ENCODE results near the gene CFAP251. TPM values are rescaled to one million over a fixed set of nuclear protein-coding genes. Genes with fewer than 3 reads are reported as not detected.

CFAP251 gene
- total and polyA plus RNA-seq, 12 donors, result 0.52 to 4.6 (median 1.5) TPM

DNA sequence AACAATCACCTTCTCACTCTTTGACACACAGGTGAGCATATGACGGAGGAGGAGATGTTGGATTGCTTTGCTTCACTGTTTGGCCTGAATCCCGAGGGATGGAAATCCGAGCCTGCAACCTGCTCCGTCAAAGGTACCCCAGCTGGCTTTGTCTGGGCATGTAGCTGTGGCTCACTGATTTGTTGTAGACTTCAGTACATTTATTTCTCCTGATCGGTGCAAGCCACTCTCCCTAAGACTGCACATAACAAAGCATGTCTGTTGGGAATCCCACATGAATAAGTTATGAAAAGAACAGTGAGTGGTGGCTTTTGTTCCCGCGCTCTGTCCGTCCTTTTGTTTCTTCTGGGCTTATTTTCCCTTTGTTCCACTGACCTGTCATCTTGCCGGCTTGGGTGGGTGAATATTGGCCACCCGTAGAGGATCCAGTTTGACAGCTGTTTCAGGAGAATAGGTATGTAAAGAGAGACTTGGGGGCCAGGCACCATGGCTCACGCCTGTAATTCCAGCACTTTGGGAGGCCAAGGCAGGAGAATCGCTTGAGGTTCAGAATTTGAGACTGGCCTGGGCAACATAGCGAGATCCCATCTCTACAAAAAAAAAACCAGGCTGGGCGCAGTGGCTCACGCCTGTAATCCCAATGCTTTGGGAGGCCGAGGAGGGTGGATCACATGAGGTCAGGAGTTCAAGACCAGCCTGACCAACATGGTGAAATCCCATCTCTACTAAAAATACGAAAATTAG lies 83.2 kb downstream of the CFAP251 start:
- WGBS, 2 donors, result 93 to 94% methylated on average over 17 of the region's 17 CpGs
- Histone ChIP-seq H3K27me3 (peaks cover 0 to 10% (median 0%) of the 10 kb centered on the region in 7 donors), H3K27ac (no peak overlapping the region), H3K9me3 (peaks cover 0 to 10% (median 0%) of the 10 kb centered on the region in 11 donors), H3K4me3 (no peak overlapping the region), H3K4me1 (peaks cover 0 to 24% (median 17%) of the 10 kb centered on the region in 9 donors), H3K36me3 (no peaks in the 10 kb centered on the region)
- no peak for DNase-seq
- intact Hi-C loops (cut with DNase I), result no loop called here
- ATAC-seq, result no peak
- TF ChIP-seq, protein P1, sequence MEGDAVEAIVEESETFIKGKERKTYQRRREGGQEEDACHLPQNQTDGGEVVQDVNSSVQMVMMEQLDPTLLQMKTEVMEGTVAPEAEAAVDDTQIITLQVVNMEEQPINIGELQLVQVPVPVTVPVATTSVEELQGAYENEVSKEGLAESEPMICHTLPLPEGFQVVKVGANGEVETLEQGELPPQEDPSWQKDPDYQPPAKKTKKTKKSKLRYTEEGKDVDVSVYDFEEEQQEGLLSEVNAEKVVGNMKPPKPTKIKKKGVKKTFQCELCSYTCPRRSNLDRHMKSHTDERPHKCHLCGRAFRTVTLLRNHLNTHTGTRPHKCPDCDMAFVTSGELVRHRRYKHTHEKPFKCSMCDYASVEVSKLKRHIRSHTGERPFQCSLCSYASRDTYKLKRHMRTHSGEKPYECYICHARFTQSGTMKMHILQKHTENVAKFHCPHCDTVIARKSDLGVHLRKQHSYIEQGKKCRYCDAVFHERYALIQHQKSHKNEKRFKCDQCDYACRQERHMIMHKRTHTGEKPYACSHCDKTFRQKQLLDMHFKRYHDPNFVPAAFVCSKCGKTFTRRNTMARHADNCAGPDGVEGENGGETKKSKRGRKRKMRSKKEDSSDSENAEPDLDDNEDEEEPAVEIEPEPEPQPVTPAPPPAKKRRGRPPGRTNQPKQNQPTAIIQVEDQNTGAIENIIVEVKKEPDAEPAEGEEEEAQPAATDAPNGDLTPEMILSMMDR (IDR thresholded peaks at IDR 0.05), result no peak

DNA sequence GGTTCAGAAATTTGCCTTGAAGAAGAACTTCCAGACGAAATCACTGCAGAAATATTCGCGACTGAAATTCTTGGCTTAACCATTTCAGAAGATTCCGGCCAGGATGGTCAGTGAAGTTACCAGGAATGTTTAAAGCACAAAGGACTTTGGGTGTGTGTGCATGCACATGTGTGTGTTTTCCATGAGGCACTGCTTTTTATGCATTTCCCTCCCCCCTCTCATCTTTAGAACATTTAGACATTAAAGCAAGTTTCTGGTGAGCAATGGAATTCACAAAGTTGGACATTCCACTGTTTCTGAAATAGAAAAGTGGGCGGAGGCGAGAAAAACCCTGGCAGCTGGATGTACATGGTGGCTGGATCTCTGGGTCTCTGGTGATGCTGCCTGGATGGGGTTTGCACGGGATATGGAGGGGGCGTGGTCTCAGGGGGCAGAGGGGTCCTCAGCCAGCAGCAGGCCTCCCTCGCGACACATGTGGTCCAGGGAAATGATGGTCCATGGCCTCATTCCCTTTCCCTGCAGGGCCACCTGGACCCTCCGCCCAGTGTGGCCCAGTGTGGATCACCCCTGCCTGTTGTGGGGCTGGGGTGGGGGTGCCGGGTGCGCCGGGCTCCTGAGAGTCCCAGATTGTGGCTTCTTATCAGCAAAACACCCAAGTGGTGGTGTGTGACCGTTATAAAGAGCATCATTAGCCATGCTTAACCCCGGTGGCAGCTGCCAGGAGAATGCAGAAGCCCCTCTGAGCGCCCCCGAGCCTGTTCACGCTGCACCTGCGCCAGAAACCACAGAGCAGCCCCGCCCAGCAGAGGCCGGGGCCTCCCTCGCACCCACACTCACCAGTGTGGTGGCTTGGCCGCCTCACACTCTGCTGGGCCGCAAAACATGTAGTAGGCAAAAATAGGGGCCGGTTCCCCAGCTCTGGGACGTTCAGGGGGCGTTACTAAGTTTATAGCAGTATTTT lies 85.5 kb downstream of the CFAP251 start:
- intact Hi-C loops (cut with DNase I), result no loop called here
- H3K4me1 ChIP-seq, result peaks cover 0 to 23% (median 17%) of the 10 kb centered on the region in 9 donors
- H3K27me3 ChIP-seq, result peaks cover 0 to 10% (median 0%) of the 10 kb centered on the region in 7 donors
- no peak for DNase-seq
- TF ChIP-seq, protein P1 (IDR thresholded peaks at IDR 0.05), result no peak
- peak overlapping the region in 6 of 10 donors; percentile 4 to 50 (median 27) for H3K27ac ChIP-seq
- peak in 6 of 8 donors; percentile 11 to 51 (median 37) for ATAC-seq
- H3K36me3 ChIP-seq, result no peaks in the 10 kb centered on the region
- H3K4me3 ChIP-seq, result no peak overlapping the region
- WGBS, 2 donors, result 63 to 64% methylated on average over 28 of the region's 28 CpGs
- peaks cover 0 to 8% (median 0%) of the 10 kb centered on the region in 11 donors for H3K9me3 ChIP-seq

DNA sequence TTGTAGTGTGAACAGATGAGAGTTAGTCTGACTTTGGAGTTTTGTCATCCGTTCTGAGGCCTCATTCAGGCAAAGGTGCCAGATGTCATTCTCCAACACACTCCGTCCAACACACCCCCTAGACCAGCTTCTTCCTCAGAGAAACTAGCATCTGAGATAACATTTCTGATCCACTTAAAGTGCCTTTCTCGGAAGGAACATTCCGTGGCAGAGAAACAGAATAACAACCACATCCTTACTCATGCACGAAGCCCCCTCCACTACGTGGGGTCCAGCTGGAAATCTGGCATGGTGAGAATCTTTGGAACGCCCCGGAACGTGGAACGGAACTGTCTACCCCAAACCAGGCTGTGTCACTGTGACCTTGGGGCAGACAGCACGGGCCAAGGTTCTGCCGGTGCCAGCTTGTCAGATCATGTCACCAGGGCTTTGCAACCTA lies 86.3 kb downstream of the CFAP251 start:
- intact Hi-C loops (cut with DNase I), result no loop called here

More for the DNA sequence above, 86.3 kb downstream of the CFAP251 start:
- WGBS, 2 donors, result 28 to 38% methylated on average over 12 of the region's 12 CpGs
- DNase-seq, result no peak
- Histone ChIP-seq H3K4me3 (no peak overlapping the region), H3K4me1 (peaks cover 0 to 23% (median 17%) of the 10 kb centered on the region in 9 donors), H3K27ac (peak overlapping the region in 6 of 10 donors; percentile 4 to 50 (median 27)), H3K27me3 (peaks cover 0 to 10% (median 0%) of the 10 kb centered on the region in 7 donors), H3K36me3 (no peaks in the 10 kb centered on the region), H3K9me3 (peaks cover 0 to under 1% (median 0%) of the 10 kb centered on the region in 11 donors)
- TF ChIP-seq, protein P1 (IDR thresholded peaks at IDR 0.05), result no peak
- ATAC-seq, result peak in 7 of 8 donors; percentile 27 to 64 (median 36)

All from heart right ventricle (tissue), 16 donors.